Pancreas (tissue), 10 donors: ENCODE data around the gene EFHD1. TPM values are rescaled to one million over a fixed set of nuclear protein-coding genes. Genes with fewer than 3 reads are reported as not detected.

Experiments used
- ATAC-seq, 4 donors: fragments of 200-7000 bp; cut with Tn5 transposase; one replicate each; pipeline versions ENCODE4 v1.8.0 to v1.9.1; 2020; ENCODE audit warnings: mild to moderate bottlenecking in 4 of 4, moderate library complexity in 4 of 4
- DNase-seq, 6 donors: peaks; one replicate each; pipeline ENCODE4 v3.0.0-alpha.2; 2020
- FAIRE-seq: peaks from 2 replicates; lab custom pipeline; 2012; peaks lifted over from hg19 to GRCh38; lab: Jason Lieb, UNC
- H3K27ac ChIP-seq, 4 donors: fragments of 200-600 bp; sonication (generic); 1 replicate in 3 of 4; 2 replicates in 1 of 4; pipeline versions ENCODE4 v1.5.0 to v1.8.0; 2020
- H3K27me3 ChIP-seq, 4 donors: fragments of 200-600 bp; one replicate each; pipeline ENCODE4 v1.8.0; 2021
- H3K36me3 ChIP-seq, 3 donors: fragments of 200-600 bp; sonication (generic) in 1 of 3; one replicate each; pipeline versions ENCODE4 v1.5.0 to v1.8.0; 2020 to 2021
- H3K4me1 ChIP-seq, 3 donors: fragments of 200-600 bp; one replicate each; pipeline ENCODE4 v1.8.0; 2021
- H3K4me3 ChIP-seq, 4 donors: fragments of 200-600 bp; sonication (generic) in 2 of 4; one replicate each; pipeline versions ENCODE4 v1.5.0 to v1.8.0; 2020 to 2021
- H3K9me3 ChIP-seq, 4 donors: fragments of 200-600 bp; one replicate each; pipeline ENCODE4 v1.8.0; 2021
- CTCF ChIP-seq, 4 donors: fragments of 200-600 bp; sonication (generic) in 3 of 4; IDR thresholded peaks; one replicate each; pipeline versions ENCODE4 v1.5.0 to v1.8.0; 2021; ENCODE audit warnings: antibody characterized with exemption in 4 of 4
- WGBS, 2 donors: extraction: QIAGEN DNeasy Blood & Tissue Kit; methylation state at CpG; one replicate each; pipeline ENCODE4 v1.1.7; 2013; 5-methylcytosine and 5-hydroxymethylcytosine counted together
- intact Hi-C, 3 donors: fragments of 100-400 bp; cut with DNase I; formaldehyde crosslinking; loops; one replicate each; pipeline versions ENCODE4 v1.11.1 to v1.14.2; 2022
- polyA plus RNA-seq, 2 donors: library from polyadenylated mRNA; stranded (reverse); fragments of 200-250 nt; gene quantifications; one replicate each; pipeline ENCODE4 v1.2.3, GENCODE V29; 2013
- total RNA-seq, 6 donors: library from RNA; stranded (reverse); fragmentation: NEBNext Ultra II Directional in 4 of 6; extraction: Animal tissue kit (Norgen Biotek cat#: 25700) in 4 of 6; gene quantifications; one replicate each; pipeline versions ENCODE4 v1.2.1 to v1.2.4, GENCODE V29; 2021 to 2023
- donor health status: healthy with polysubstance abuse.
- donor health status: DM: no; HTN: no; CAD: no; lungs with moderate emphysema.
- donor health status: DM: no; HTN: no; CAD: no.
- donor health status: control.
- donor health status: control.
- donor health status: Bipolar disorder and iron deficiency.
- donor health status: DM: yes; HTN: yes; CAD: no.
- donor health status: DM: no; HTN: no; CAD: no.
- donor health status: DM: no; HTN: no; CAD: no.
- donor health status: DM: yes; HTN: yes; CAD: no.

Gene EFHD1
- total and polyA plus RNA-seq, 8 donors = 0.31 to 4.8 (median 1.3) TPM

GRCh38 chr2:232613538-232614134 lies 19.8 kb upstream of the EFHD1 start:
- no peak for ATAC-seq
- Histone ChIP-seq H3K4me1 (no peaks in the 10 kb centered on the region), H3K4me3 (no peak overlapping the region), H3K36me3 (no peaks in the 10 kb centered on the region), H3K27ac (no peak overlapping the region), H3K27me3 (no peaks in the 10 kb centered on the region), H3K9me3 (no peaks in the 10 kb centered on the region)
- intact Hi-C loops = loop anchor here in 1 of 3 donors (10.0 kb wide), 1 partner anchor 421 kb away; the partner anchor contains the start of gene NEU2
- no peak for DNase-seq
- TF ChIP-seq CTCF (IDR thresholded peaks at IDR 0.05) = no peak
- WGBS, 2 donors = 52 to 75% methylated on average over 3 of the region's 3 CpGs
- peak; percentile 26 for FAIRE-seq

DNA sequence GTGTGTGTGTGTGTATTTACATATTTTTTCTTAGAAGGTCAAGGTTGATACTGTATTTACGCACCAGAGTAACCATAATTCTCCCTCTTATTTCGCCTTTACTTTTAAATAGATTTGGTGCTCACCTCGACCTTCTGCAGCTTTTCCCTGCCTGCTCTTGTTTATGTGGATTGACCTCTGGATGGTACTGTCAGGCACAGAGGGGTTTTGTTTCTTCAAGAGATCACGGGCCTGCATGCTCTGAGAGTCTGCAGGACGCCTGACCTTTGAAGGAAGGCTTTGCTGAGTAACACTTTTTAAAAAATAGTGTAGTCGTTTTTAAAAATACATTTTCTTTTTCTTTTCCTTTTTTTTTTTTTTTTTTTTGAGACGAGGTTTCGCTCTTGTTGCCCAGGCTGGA lies 18.1 kb upstream of the EFHD1 start:
- Histone ChIP-seq H3K27me3 (no peaks in the 10 kb centered on the region), H3K36me3 (no peaks in the 10 kb centered on the region), H3K4me1 (no peaks in the 10 kb centered on the region), H3K9me3 (no peaks in the 10 kb centered on the region), H3K27ac (no peak overlapping the region), H3K4me3 (no peak overlapping the region)
- intact Hi-C loops = loop anchor here in 1 of 3 donors (10.0 kb wide), 1 partner anchor 419 kb away; the partner anchor contains the start of gene NEU2
- ATAC-seq (no peak), DNase-seq (no peak), FAIRE-seq (no peak)
- WGBS, 2 donors = 65 to 68% methylated on average over 8 of the region's 8 CpGs
- no peak for TF ChIP-seq CTCF (IDR thresholded peaks at IDR 0.05)

- no peak for DNase-seq
- H3K36me3 ChIP-seq = no peaks in the 10 kb centered on the region
- H3K9me3 ChIP-seq = no peaks in the 10 kb centered on the region
- intact Hi-C loops = no loop called here
- no peak overlapping the region for H3K4me3 ChIP-seq
- WGBS, 2 donors = 88 to 90% methylated on average over 9 of the region's 9 CpGs
- no peaks in the 10 kb centered on the region for H3K27me3 ChIP-seq
- FAIRE-seq = no peak
- no peak for TF ChIP-seq CTCF (IDR thresholded peaks at IDR 0.05)
- H3K27ac ChIP-seq = no peak overlapping the region
- H3K4me1 ChIP-seq = no peaks in the 10 kb centered on the region
- ATAC-seq = no peak
These were observed 12.2 kb upstream of the EFHD1 start for GRCh38 chr2:232621186-232621585.

- FAIRE-seq (no peak), DNase-seq (no peak), ATAC-seq (no peak)
- no peak overlapping the region for H3K27ac ChIP-seq
- H3K36me3 ChIP-seq = no peaks in the 10 kb centered on the region
- H3K27me3 ChIP-seq = no peaks in the 10 kb centered on the region
- no peak for TF ChIP-seq CTCF (IDR thresholded peaks at IDR 0.05)
- H3K9me3 ChIP-seq = no peaks in the 10 kb centered on the region
- WGBS, 2 donors = 53 to 57% methylated on average over 7 of the region's 7 CpGs
- H3K4me1 ChIP-seq = no peaks in the 10 kb centered on the region
- intact Hi-C loops = no loop called here
- no peak overlapping the region for H3K4me3 ChIP-seq
These were observed 10.8 kb upstream of the EFHD1 start for GRCh38 chr2:232622563-232622962.
